ENCODE measurements around the gene KBTBD2.

GRCh38 chr7:32915041-32915536, 23.5 kb upstream of the KBTBD2 start:
- TF ChIP-seq CTCF (conservative IDR thresholded peaks at IDR 0.05; ENCODE audit: low read depth, low read length) = no peak
- no peak for TF ChIP-seq CEBPB (IDR thresholded peaks at IDR 0.05; ENCODE audit: low read depth, low read length)
- TF ChIP-seq MXI1 (IDR thresholded peaks at IDR 0.05; ENCODE audit: borderline replicate concordance, low read depth, low read length) = no peak
- TF ChIP-seq POLR2A (IDR thresholded peaks at IDR 0.05; ENCODE audit: low read depth, low read length) = no peak
- TF ChIP-seq RCOR1 (IDR thresholded peaks at IDR 0.05; ENCODE audit: insufficient replicate concordance, low read length) = no peak
